HCT116 (cell line): ENCODE measurements around the gene PRKAG2.
"Not testable (repeated sequence)": the region's sequence is repeated elsewhere in the genome, so short reads cannot be mapped to it uniquely, and the experiment has no call there.

ENCODE experiments used
- EZH2 ChIP-seq: fragments of 200-600 bp; sonication (generic); IDR thresholded peaks from 2 replicates; pipeline ENCODE4 v1.6.1; 2017; ENCODE audit warnings: antibody characterized with exemption, mixed run types
- EZH2phosphoT487 ChIP-seq: fragments of 200-600 bp; IDR thresholded peaks from 2 replicates; pipeline ENCODE4 v1.6.1; 2018; ENCODE audit warnings: antibody characterized with exemption, borderline replicate concordance
- JUND ChIP-seq: IDR thresholded peaks from 2 replicates; pipeline ENCODE4 v1.6.1; 2012
- POLR2A ChIP-seq: IDR thresholded peaks from 2 replicates; pipeline ENCODE4 v1.7.0; 2011; ENCODE audit warnings: borderline replicate concordance; ENCODE audit not compliant: insufficient read depth, insufficient read length; ENCODE audit errors: extremely low read depth
- POLR2AphosphoS5 ChIP-seq: IDR thresholded peaks from 2 replicates; pipeline ENCODE4 v1.6.1; 2011; ENCODE audit warnings: mild to moderate bottlenecking, low read depth, low read length, moderate library complexity
- YY1 ChIP-seq: IDR thresholded peaks from 2 replicates; pipeline ENCODE4 v1.6.1; 2011; ENCODE audit warnings: low read length, low read depth, moderate library complexity, mild to moderate bottlenecking; ENCODE audit not compliant: insufficient replicate concordance; ENCODE audit errors: extremely low read depth
- TF ChIP-seq, protein P1 (sequence below), 3 experiments: fragments of 200-600 bp in 1 of 3; sonication (generic) in 1 of 3; IDR thresholded peaks in 2 of 3; conservative IDR thresholded peaks in 1 of 3; 2 replicates each; pipeline ENCODE4 v1.5.1; 2012 to 2017; ENCODE audit warnings: low read depth in 2 of 3, low read length in 2 of 3, antibody characterized with exemption in 1 of 3, borderline replicate concordance in 1 of 3, control low read depth in 1 of 3, mild to moderate bottlenecking in 1 of 3, mixed read lengths in 1 of 3, mixed run types in 1 of 3, moderate library complexity in 1 of 3; ENCODE audit not compliant: insufficient read depth in 1 of 3
- TF ChIP-seq, protein P2 (sequence below): IDR thresholded peaks from 2 replicates; pipeline ENCODE4 v1.6.1; 2011; ENCODE audit warnings: mild to moderate bottlenecking, low read length, moderate library complexity; ENCODE audit not compliant: insufficient replicate concordance; ENCODE audit errors: extremely low read depth

DNA sequence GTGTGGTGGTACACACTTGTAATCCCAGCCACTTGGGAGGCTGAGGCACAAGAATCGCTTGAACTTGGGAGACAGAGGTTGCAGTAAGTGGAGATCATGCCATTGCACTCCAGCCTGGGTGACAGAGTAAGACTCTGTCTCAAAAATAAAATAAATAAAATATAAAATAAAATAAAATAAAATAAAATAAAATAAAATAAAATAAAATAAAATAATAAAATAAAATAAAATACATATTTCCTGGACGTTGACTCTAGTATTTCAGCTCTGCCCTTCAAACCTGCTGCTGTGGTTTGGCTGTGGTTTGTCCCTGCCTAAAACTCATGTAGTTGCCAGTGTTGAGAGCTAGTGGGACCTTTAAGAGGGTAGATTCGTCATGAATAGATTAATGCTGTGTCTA, 33.7 kb upstream of the PRKAG2 start:
- not testable (repeated sequence) for TF ChIP-seq POLR2A, EZH2phosphoT487, EZH2, JUND, YY1, POLR2AphosphoS5
- TF ChIP-seq, protein P1, sequence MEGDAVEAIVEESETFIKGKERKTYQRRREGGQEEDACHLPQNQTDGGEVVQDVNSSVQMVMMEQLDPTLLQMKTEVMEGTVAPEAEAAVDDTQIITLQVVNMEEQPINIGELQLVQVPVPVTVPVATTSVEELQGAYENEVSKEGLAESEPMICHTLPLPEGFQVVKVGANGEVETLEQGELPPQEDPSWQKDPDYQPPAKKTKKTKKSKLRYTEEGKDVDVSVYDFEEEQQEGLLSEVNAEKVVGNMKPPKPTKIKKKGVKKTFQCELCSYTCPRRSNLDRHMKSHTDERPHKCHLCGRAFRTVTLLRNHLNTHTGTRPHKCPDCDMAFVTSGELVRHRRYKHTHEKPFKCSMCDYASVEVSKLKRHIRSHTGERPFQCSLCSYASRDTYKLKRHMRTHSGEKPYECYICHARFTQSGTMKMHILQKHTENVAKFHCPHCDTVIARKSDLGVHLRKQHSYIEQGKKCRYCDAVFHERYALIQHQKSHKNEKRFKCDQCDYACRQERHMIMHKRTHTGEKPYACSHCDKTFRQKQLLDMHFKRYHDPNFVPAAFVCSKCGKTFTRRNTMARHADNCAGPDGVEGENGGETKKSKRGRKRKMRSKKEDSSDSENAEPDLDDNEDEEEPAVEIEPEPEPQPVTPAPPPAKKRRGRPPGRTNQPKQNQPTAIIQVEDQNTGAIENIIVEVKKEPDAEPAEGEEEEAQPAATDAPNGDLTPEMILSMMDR (IDR thresholded peaks at IDR 0.05 in 2 of 3, conservative IDR thresholded peaks at IDR 0.05 in 1 of 3; ENCODE audit: borderline replicate concordance in 1 of 3, insufficient read depth in 1 of 3, low read depth in 2 of 3, low read length in 2 of 3), result not testable (repeated sequence)
- TF ChIP-seq, protein P2, sequence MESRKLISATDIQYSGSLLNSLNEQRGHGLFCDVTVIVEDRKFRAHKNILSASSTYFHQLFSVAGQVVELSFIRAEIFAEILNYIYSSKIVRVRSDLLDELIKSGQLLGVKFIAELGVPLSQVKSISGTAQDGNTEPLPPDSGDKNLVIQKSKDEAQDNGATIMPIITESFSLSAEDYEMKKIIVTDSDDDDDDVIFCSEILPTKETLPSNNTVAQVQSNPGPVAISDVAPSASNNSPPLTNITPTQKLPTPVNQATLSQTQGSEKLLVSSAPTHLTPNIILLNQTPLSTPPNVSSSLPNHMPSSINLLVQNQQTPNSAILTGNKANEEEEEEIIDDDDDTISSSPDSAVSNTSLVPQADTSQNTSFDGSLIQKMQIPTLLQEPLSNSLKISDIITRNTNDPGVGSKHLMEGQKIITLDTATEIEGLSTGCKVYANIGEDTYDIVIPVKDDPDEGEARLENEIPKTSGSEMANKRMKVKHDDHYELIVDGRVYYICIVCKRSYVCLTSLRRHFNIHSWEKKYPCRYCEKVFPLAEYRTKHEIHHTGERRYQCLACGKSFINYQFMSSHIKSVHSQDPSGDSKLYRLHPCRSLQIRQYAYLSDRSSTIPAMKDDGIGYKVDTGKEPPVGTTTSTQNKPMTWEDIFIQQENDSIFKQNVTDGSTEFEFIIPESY, result not testable (repeated sequence)
